Neural progenitor cell (in vitro differentiated cells): ENCODE data around the gene ARHGAP11A. TPM values are rescaled to one million over a fixed set of nuclear protein-coding genes. Genes with fewer than 3 reads are reported as not detected.

ENCODE experiments used
- DNase-seq: peaks from one replicate; pipeline ENCODE4 v3.0.0-alpha.2; 2016; ENCODE audit warnings: low spot score
- H2AFZ ChIP-seq: fragments of 200-600 bp; sonication (generic); replicated peaks from 2 replicates; pipeline ENCODE4 v1.6.1; 2016; ENCODE audit warnings: antibody characterized with exemption
- H3F3A ChIP-seq: fragments of 200-600 bp; sonication (generic); 2 replicates; pipeline ENCODE4 v1.6.1; 2016; ENCODE audit warnings: antibody characterized with exemption, low read depth
- H3K27ac ChIP-seq: fragments of 200-600 bp; sonication (generic); 2 replicates; pipeline ENCODE4 v1.5.1; 2016; ENCODE audit warnings: mild to moderate bottlenecking
- H3K27me3 ChIP-seq: fragments of 200-600 bp; sonication (generic); 2 replicates; pipeline ENCODE4 v1.6.1; 2016; ENCODE audit warnings: mild to moderate bottlenecking, moderate library complexity
- H3K36me3 ChIP-seq: fragments of 200-600 bp; sonication (generic); 2 replicates; pipeline ENCODE4 v1.5.1; 2016
- H3K4me1 ChIP-seq: fragments of 200-600 bp; sonication (generic); 2 replicates; pipeline ENCODE4 v1.6.1; 2016; ENCODE audit warnings: mixed run types
- H3K4me2 ChIP-seq: fragments of 200-600 bp; sonication (generic); 2 replicates; pipeline ENCODE4 v1.6.1; 2016
- H3K4me3 ChIP-seq: fragments of 200-600 bp; sonication (generic); 2 replicates; pipeline ENCODE4 v1.5.1; 2016
- H3K79me2 ChIP-seq: fragments of 200-600 bp; sonication (generic); 2 replicates; pipeline ENCODE4 v1.6.1; 2016; ENCODE audit warnings: low read depth
- H3K9ac ChIP-seq: fragments of 200-600 bp; sonication (generic); 2 replicates; pipeline ENCODE4 v1.6.1; 2016
- H3K9me3 ChIP-seq: fragments of 200-600 bp; sonication (generic); 2 replicates; pipeline ENCODE4 v1.5.1; 2016; ENCODE audit warnings: low read depth
- H4K20me1 ChIP-seq: fragments of 200-600 bp; sonication (generic); 2 replicates; pipeline ENCODE4 v1.6.1; 2016; ENCODE audit warnings: low read depth
- H3K27ac Mint-ChIP-seq: 3 replicates; pipeline ENCODE4 v1.8.0; 2021; ENCODE audit warnings: mixed read lengths
- H3K27me3 Mint-ChIP-seq: 2 replicates; pipeline ENCODE4 v1.8.0; 2022; ENCODE audit warnings: low read depth, mild to moderate bottlenecking, inconsistent platforms, moderate library complexity, mixed read lengths; ENCODE audit not compliant: insufficient read depth
- H3K36me3 Mint-ChIP-seq: 3 replicates; pipeline ENCODE4 v1.8.0; 2021; ENCODE audit warnings: mixed read lengths
- H3K4me1 Mint-ChIP-seq: 3 replicates; pipeline ENCODE4 v1.8.0; 2021; ENCODE audit warnings: mixed read lengths
- H3K4me3 Mint-ChIP-seq: 3 replicates; pipeline ENCODE4 v1.8.0; 2021; ENCODE audit warnings: mild to moderate bottlenecking, moderate library complexity, mixed read lengths
- H3K9me3 Mint-ChIP-seq: 3 replicates; pipeline ENCODE4 v1.8.0; 2020; ENCODE audit warnings: mixed read lengths
- CTCF ChIP-seq: fragments of 200-600 bp; sonication (generic); IDR thresholded peaks from 2 replicates; pipeline ENCODE4 v1.5.1; 2017; ENCODE audit warnings: antibody characterized with exemption, mild to moderate bottlenecking
- EZH2 ChIP-seq: fragments of 200-600 bp; sonication (generic); IDR thresholded peaks from 2 replicates; pipeline ENCODE4 v1.6.1; 2017; ENCODE audit warnings: antibody characterized with exemption, mild to moderate bottlenecking, moderate library complexity
- EZH2phosphoT487 ChIP-seq: fragments of 200-600 bp; sonication (generic); IDR thresholded peaks from 2 replicates; pipeline ENCODE4 v1.6.1; 2017; ENCODE audit warnings: antibody characterized with exemption
- total RNA-seq: library from RNA; depleted of rRNA; stranded (reverse); fragments of >200 nt; gene quantifications from 2 replicates; pipeline ENCODE4 v1.2.3, GENCODE V29; 2015; ENCODE audit warnings: low replicate concordance

ARHGAP11A gene
- total RNA-seq, 1 donor from 2014 or later = 83.9 TPM

DNA sequence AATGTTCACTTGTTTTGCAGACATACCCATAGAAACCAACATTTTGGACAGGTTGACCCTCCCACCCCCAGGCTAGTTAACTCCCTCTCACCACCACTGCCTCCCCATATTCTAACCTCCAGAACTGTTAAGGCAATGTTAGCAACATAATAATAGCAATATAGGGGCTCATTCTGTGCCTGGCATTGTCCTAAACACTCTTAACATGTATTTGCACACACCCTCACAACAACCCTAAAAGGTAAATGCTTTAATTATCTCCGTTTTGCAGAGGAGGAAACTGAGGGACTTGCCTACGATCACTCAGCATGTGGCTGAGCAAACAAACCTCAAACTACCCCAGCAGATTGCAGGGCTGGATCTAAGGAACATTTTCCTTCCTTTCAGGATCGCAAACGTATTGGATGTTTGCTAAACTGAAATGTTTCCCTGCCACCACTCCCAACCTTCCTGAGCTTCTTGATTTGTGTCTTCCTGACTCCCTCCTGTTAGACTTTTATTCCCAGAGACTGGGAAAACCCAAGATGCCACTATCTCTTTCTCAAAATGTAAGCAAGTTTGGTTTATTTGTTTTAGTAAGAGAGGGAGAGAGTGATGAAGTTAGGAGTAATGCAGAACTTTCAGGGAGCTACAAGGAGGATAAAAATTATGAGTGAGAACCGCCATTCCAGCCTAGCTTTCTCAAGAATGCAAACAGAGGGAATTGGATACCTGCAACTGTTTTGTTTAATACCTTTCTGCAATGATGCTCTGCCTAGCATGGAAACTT lies 27.5 kb downstream of the ARHGAP11A start:
- no peak for TF ChIP-seq EZH2
- TF ChIP-seq CTCF = no peak
- no peak for TF ChIP-seq EZH2phosphoT487
- H3K9ac ChIP-seq = no peak overlapping the region
- no peaks in the 10 kb centered on the region for H3K9me3 ChIP-seq
- H3K4me3 Mint-ChIP-seq = no peak overlapping the region
- H2AFZ ChIP-seq = no peak overlapping the region
- H3K27ac Mint-ChIP-seq = no peak overlapping the region
- no peaks in the 10 kb centered on the region for H3K9me3 Mint-ChIP-seq
- no peak overlapping the region for H3K4me3 ChIP-seq
- H3K27ac ChIP-seq = no peak overlapping the region
- H3K27me3 ChIP-seq = no peaks in the 10 kb centered on the region
- H4K20me1 ChIP-seq = no peaks in the 10 kb centered on the region
- H3K27me3 Mint-ChIP-seq = no peaks in the 10 kb centered on the region
- H3K4me2 ChIP-seq = peak overlapping the region; percentile 79
- peaks cover 7% of the 10 kb centered on the region for H3K79me2 ChIP-seq
- H3K36me3 Mint-ChIP-seq = peaks cover 3% of the 10 kb centered on the region
- H3K36me3 ChIP-seq = peaks cover 6% of the 10 kb centered on the region
- no peak for DNase-seq
- peaks cover 23% of the 10 kb centered on the region for H3K4me1 Mint-ChIP-seq
- peaks cover 45% of the 10 kb centered on the region for H3F3A ChIP-seq
- H3K4me1 ChIP-seq = peaks cover 14% of the 10 kb centered on the region

DNA sequence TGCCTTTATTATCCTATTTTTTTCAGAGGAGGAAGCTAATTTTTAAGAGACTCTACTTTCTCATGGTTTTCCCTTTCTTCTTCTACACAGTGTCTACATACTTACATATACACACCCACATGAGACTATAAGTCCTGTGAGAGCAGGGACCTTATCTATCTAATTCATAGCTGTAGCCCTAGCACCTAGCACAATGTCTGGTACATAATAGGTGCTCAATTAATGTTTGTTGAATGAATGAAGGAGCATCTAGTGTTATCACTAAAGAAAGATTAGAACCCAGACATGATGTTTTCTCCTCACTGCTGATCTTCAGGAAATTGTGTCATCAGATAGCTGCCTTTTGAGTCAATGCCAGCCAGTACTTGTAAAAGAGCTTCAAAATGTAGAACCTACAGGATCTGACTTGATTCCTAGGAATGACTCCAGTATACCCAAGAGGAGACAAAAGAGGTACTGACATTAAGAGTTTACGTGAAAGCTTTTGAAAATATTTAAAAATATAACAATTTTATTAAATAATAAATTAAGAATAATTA lies 28.7 kb downstream of the ARHGAP11A start:
- no peak overlapping the region for H3K4me3 Mint-ChIP-seq
- H3K27ac Mint-ChIP-seq = no peak overlapping the region
- no peak overlapping the region for H3K27ac ChIP-seq
- no peak overlapping the region for H3K4me3 ChIP-seq
- H3K9me3 Mint-ChIP-seq = no peaks in the 10 kb centered on the region
- H3K9me3 ChIP-seq = no peaks in the 10 kb centered on the region
- peaks cover 14% of the 10 kb centered on the region for H3K4me1 ChIP-seq
- H3K79me2 ChIP-seq = peaks cover 7% of the 10 kb centered on the region
- H3K9ac ChIP-seq = no peak overlapping the region
- H3K36me3 ChIP-seq = peaks cover 5% of the 10 kb centered on the region
- H3K27me3 Mint-ChIP-seq = no peaks in the 10 kb centered on the region
- peaks cover 4% of the 10 kb centered on the region for H3K36me3 Mint-ChIP-seq
- no peak for DNase-seq
- H2AFZ ChIP-seq = no peak overlapping the region
- peaks cover 23% of the 10 kb centered on the region for H3K4me1 Mint-ChIP-seq
- peaks cover 37% of the 10 kb centered on the region for H3F3A ChIP-seq
- H4K20me1 ChIP-seq = no peaks in the 10 kb centered on the region
- no peak overlapping the region for H3K4me2 ChIP-seq
- no peaks in the 10 kb centered on the region for H3K27me3 ChIP-seq
- TF ChIP-seq CTCF (no peak), EZH2 (no peak), EZH2phosphoT487 (no peak)

- H2AFZ ChIP-seq = no peak overlapping the region
- TF ChIP-seq EZH2phosphoT487 (no peak), CTCF (no peak), EZH2 (no peak)
- no peaks in the 10 kb centered on the region for H3K9me3 ChIP-seq
- H3K4me1 ChIP-seq = peaks cover 14% of the 10 kb centered on the region
- H4K20me1 ChIP-seq = no peaks in the 10 kb centered on the region
- Mint-ChIP-seq H3K4me1 (peaks cover 25% of the 10 kb centered on the region), H3K27ac (no peak overlapping the region), H3K9me3 (no peaks in the 10 kb centered on the region), H3K27me3 (no peaks in the 10 kb centered on the region), H3K36me3 (peaks cover 7% of the 10 kb centered on the region), H3K4me3 (no peak overlapping the region)
- no peak overlapping the region for H3K9ac ChIP-seq
- no peaks in the 10 kb centered on the region for H3K36me3 ChIP-seq
- no peak overlapping the region for H3K4me3 ChIP-seq
- no peak overlapping the region for H3K27ac ChIP-seq
- H3F3A ChIP-seq = peaks cover 16% of the 10 kb centered on the region
- H3K79me2 ChIP-seq = peaks cover 7% of the 10 kb centered on the region
- H3K27me3 ChIP-seq = no peaks in the 10 kb centered on the region
- DNase-seq = no peak
- no peak overlapping the region for H3K4me2 ChIP-seq
Measured at GRCh38 chr15:32646291-32646690, 31.0 kb downstream of the ARHGAP11A start.
